MM.1S (cell line): ENCODE data around the gene SPEG.

Experiments
- DNase-seq: peaks from one replicate; pipeline ENCODE4 v3.0.0-alpha.2; 2015
- H2AFZ ChIP-seq: fragments of 300-600 bp; sonication (generic); 2 replicates; pipeline ENCODE4 v1.6.0; 2016; ENCODE audit warnings: antibody characterized with exemption, low read length
- H3F3A ChIP-seq: fragments of 300-600 bp; sonication (generic); 2 replicates; pipeline ENCODE4 v1.6.1; 2016; ENCODE audit warnings: mild to moderate bottlenecking, antibody characterized with exemption, low read length, moderate library complexity, mixed read lengths; ENCODE audit not compliant: insufficient read depth
- H3K27ac ChIP-seq: fragments of 300-600 bp; sonication (generic); 2 replicates; pipeline ENCODE4 v1.5.1; 2016; ENCODE audit warnings: mild to moderate bottlenecking, low read length
- H3K27me3 ChIP-seq: fragments of 300-600 bp; sonication (generic); replicated peaks from 2 replicates; pipeline ENCODE4 v1.6.0; 2016; ENCODE audit warnings: low read length; ENCODE audit not compliant: insufficient read depth
- H3K36me3 ChIP-seq: fragments of 300-600 bp; sonication (generic); replicated peaks from 2 replicates; pipeline ENCODE4 v1.6.1; 2016; ENCODE audit warnings: mild to moderate bottlenecking, low read length, mixed read lengths; ENCODE audit not compliant: insufficient read depth
- H3K4me1 ChIP-seq: fragments of 300-600 bp; sonication (generic); 2 replicates; pipeline ENCODE4 v1.6.1; 2016; ENCODE audit warnings: low read length, mixed read lengths
- H3K4me2 ChIP-seq: fragments of 300-600 bp; sonication (generic); 2 replicates; pipeline ENCODE4 v1.6.0; 2016; ENCODE audit warnings: low read depth, low read length
- H3K4me3 ChIP-seq: fragments of 300-600 bp; sonication (generic); 2 replicates; pipeline ENCODE4 v1.5.1; 2016; ENCODE audit warnings: low read length, mixed read lengths
- H3K79me2 ChIP-seq: fragments of 300-600 bp; sonication (generic); 2 replicates; pipeline ENCODE4 v1.6.1; 2016; ENCODE audit warnings: mixed run types, low read length, mixed read lengths
- H3K9ac ChIP-seq: fragments of 300-600 bp; sonication (generic); 2 replicates; pipeline ENCODE4 v1.6.1; 2016; ENCODE audit warnings: low read length, mixed read lengths
- H3K9me2 ChIP-seq: fragments of 300-600 bp; sonication (generic); replicated peaks from 2 replicates; pipeline ENCODE4 v1.6.1; 2016; ENCODE audit warnings: mild to moderate bottlenecking, low read length, mixed read lengths; ENCODE audit not compliant: insufficient read depth
- H3K9me3 ChIP-seq: fragments of 300-600 bp; sonication (generic); replicated peaks from 2 replicates; pipeline ENCODE4 v1.6.1; 2016; ENCODE audit warnings: mild to moderate bottlenecking, low read length, mixed read lengths; ENCODE audit not compliant: insufficient read depth
- H4K20me1 ChIP-seq: fragments of 300-600 bp; sonication (generic); 2 replicates; pipeline ENCODE4 v1.6.1; 2016; ENCODE audit warnings: mild to moderate bottlenecking, low read length, moderate library complexity, mixed read lengths; ENCODE audit not compliant: insufficient read depth
- EZH2 ChIP-seq: fragments of 300-600 bp; sonication (generic); optimal IDR thresholded peaks from 2 replicates; pipeline ENCODE3; 2017; ENCODE audit warnings: low read depth, mild to moderate bottlenecking, antibody characterized with exemption, low read length, mixed read lengths
- EZH2phosphoT487 ChIP-seq: fragments of 300-600 bp; sonication (generic); IDR thresholded peaks from 2 replicates; pipeline ENCODE4 v1.6.1; 2018; ENCODE audit warnings: antibody characterized with exemption, low read length
- TF ChIP-seq, protein P1 (sequence below): fragments of 300-600 bp; sonication (generic); IDR thresholded peaks from 2 replicates; pipeline ENCODE4 v1.5.1; 2016; ENCODE audit warnings: antibody characterized with exemption, low read length, mixed read lengths

SPEG gene

DNA sequence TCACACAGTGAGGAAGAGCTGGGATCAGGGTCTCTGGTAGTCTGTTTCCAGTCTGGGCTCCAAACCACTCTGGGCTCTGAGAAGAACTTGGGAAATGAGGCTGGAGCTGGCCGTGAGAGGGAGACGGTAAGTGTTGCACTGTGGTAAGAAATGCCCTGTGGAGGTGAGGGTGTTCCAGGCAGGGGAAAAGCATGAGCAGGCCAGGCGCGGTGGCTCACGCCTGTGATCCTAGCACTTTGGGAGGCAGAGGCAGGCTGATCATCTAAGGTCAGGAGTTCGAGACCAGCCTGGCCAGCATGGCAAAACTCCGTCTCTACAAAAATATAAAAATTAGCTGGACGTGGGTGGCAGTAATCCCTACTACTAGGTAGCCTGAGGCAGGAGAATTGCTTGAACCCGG, 30.8 kb upstream of the SPEG start:
- no peak overlapping the region for H3K4me2 ChIP-seq
- no peaks in the 10 kb centered on the region for H4K20me1 ChIP-seq
- DNase-seq, result no peak
- no peak overlapping the region for H3K9ac ChIP-seq
- no peak for TF ChIP-seq EZH2phosphoT487
- H3K36me3 ChIP-seq, result no peaks in the 10 kb centered on the region
- H3K9me2 ChIP-seq, result no peaks in the 10 kb centered on the region
- H3K4me1 ChIP-seq, result peaks cover 6% of the 10 kb centered on the region; the same call in 1 of the 2 replicates
- no peak overlapping the region for H3K27ac ChIP-seq
- H3K79me2 ChIP-seq, result no peaks in the 10 kb centered on the region
- no peak overlapping the region for H3K4me3 ChIP-seq
- no peak overlapping the region for H2AFZ ChIP-seq
- 0 out of 2 replicates have a peak, but pooled peaks cover 3% of the 10 kb centered on the region for H3K27me3 ChIP-seq
- no peaks in the 10 kb centered on the region for H3F3A ChIP-seq
- H3K9me3 ChIP-seq, result no peaks in the 10 kb centered on the region

- Histone ChIP-seq H3K9me3 (no peaks in the 10 kb centered on the region), H3K4me2 (no peak overlapping the region), H3K36me3 (no peaks in the 10 kb centered on the region), H3K9me2 (no peaks in the 10 kb centered on the region), H3K9ac (no peak overlapping the region), H3K4me3 (no peak overlapping the region), H3K27me3 (peaks cover 3% of the 10 kb centered on the region; the same call in 1 of the 2 replicates), H3K79me2 (no peaks in the 10 kb centered on the region), H4K20me1 (no peaks in the 10 kb centered on the region), H3F3A (no peaks in the 10 kb centered on the region), H3K27ac (no peak overlapping the region), H2AFZ (no peak overlapping the region), H3K4me1 (peaks cover 2% of the 10 kb centered on the region; the same call in 1 of the 2 replicates)
- no peak for DNase-seq
- TF ChIP-seq, protein P1, sequence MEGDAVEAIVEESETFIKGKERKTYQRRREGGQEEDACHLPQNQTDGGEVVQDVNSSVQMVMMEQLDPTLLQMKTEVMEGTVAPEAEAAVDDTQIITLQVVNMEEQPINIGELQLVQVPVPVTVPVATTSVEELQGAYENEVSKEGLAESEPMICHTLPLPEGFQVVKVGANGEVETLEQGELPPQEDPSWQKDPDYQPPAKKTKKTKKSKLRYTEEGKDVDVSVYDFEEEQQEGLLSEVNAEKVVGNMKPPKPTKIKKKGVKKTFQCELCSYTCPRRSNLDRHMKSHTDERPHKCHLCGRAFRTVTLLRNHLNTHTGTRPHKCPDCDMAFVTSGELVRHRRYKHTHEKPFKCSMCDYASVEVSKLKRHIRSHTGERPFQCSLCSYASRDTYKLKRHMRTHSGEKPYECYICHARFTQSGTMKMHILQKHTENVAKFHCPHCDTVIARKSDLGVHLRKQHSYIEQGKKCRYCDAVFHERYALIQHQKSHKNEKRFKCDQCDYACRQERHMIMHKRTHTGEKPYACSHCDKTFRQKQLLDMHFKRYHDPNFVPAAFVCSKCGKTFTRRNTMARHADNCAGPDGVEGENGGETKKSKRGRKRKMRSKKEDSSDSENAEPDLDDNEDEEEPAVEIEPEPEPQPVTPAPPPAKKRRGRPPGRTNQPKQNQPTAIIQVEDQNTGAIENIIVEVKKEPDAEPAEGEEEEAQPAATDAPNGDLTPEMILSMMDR, result no peak
- TF ChIP-seq EZH2 (no peak), EZH2phosphoT487 (no peak)
Measured at GRCh38 chr2:219404291-219404910, 30.2 kb upstream of the SPEG start.

GRCh38 chr2:219404954-219405353, 29.7 kb upstream of the SPEG start:
- Histone ChIP-seq H3K79me2 (no peaks in the 10 kb centered on the region), H3K9ac (no peak overlapping the region), H3F3A (no peaks in the 10 kb centered on the region), H3K27me3 (peaks cover 3% of the 10 kb centered on the region; the same call in 1 of the 2 replicates), H3K4me2 (no peak overlapping the region), H2AFZ (no peak overlapping the region), H3K9me3 (no peaks in the 10 kb centered on the region), H3K4me1 (no peaks in the 10 kb centered on the region), H3K27ac (no peak overlapping the region), H3K4me3 (no peak overlapping the region), H4K20me1 (no peaks in the 10 kb centered on the region), H3K36me3 (no peaks in the 10 kb centered on the region), H3K9me2 (no peaks in the 10 kb centered on the region)
- no peak for TF ChIP-seq EZH2
- DNase-seq, result no peak

DNA sequence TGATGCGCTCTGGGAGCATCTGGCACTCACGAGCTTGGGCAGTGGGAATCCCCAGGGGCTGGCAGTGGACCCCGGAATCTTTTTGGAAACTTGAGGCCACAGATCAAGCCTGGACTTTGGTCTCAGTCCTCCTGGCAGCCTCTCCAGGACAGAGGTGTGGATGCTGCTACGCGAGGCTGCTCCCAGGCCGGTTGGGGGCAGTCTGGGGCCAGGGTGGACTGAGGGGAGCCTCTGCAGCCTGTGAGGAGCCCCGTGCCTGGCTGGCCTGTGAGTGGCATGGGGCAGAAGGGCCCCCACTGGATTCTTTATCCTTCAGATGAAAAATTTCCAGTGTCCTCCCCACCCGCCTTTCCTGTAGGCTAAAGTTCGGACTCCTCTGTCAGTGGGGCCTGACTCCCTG, 29.2 kb upstream of the SPEG start:
- TF ChIP-seq EZH2phosphoT487, result no peak
- TF ChIP-seq EZH2, result no peak
- TF ChIP-seq, protein P1, result no peak
- Histone ChIP-seq H3K9me2 (no peaks in the 10 kb centered on the region), H3K4me2 (no peak overlapping the region), H3K4me1 (no peaks in the 10 kb centered on the region), H3K79me2 (no peaks in the 10 kb centered on the region), H3K9me3 (no peaks in the 10 kb centered on the region), H3K27ac (no peak overlapping the region), H4K20me1 (no peaks in the 10 kb centered on the region), H3K27me3 (peaks cover 3% of the 10 kb centered on the region; the same call in 1 of the 2 replicates), H3K36me3 (no peaks in the 10 kb centered on the region), H3F3A (no peaks in the 10 kb centered on the region), H2AFZ (no peak overlapping the region), H3K4me3 (no peak overlapping the region), H3K9ac (no peak overlapping the region)
- no peak for DNase-seq
